Adipocyte (in vitro differentiated cells): Measurements from ENCODE around the gene AAK1.
"Not testable (repeated sequence)": the region's sequence is repeated elsewhere in the genome, so short reads cannot be mapped to it uniquely, and the experiment has no call there.

Experiments
- DNase-seq: peaks from one replicate; pipeline ENCODE4 v3.0.0-alpha.2; 2015; ENCODE audit warnings: low read depth
- H3K27me3 ChIP-seq: replicated peaks from 2 replicates; pipeline ENCODE4 v1.7.0; 2013; ENCODE audit warnings: mild to moderate bottlenecking, low read length, moderate library complexity; ENCODE audit not compliant: control insufficient read depth, insufficient read depth
- H3K36me3 ChIP-seq: 2 replicates; pipeline ENCODE4 v1.7.0; 2013; ENCODE audit warnings: low read length, mild to moderate bottlenecking, moderate library complexity; ENCODE audit not compliant: control insufficient read depth, insufficient read depth, severe bottlenecking
- H3K4me1 ChIP-seq: 2 replicates; pipeline ENCODE4 v1.7.0; 2013; ENCODE audit warnings: mild to moderate bottlenecking, low read length, moderate library complexity; ENCODE audit not compliant: control insufficient read depth, insufficient read depth
- H3K4me3 ChIP-seq: 2 replicates; pipeline ENCODE4 v1.7.0; 2013; ENCODE audit warnings: mild to moderate bottlenecking, low read length, moderate library complexity
- H3K9ac ChIP-seq: 2 replicates; pipeline ENCODE4 v1.7.0; 2013; ENCODE audit warnings: mild to moderate bottlenecking, low read length, moderate library complexity
- H3K9me3 ChIP-seq: 2 replicates; pipeline ENCODE4 v1.7.0; 2013; ENCODE audit warnings: mild to moderate bottlenecking, low read length, moderate library complexity; ENCODE audit not compliant: control insufficient read depth

Gene AAK1

GRCh38 chr2:69449906-69450305 is 193.6 kb downstream of the AAK1 start:
- Histone ChIP-seq H3K27me3 (no peaks in the 10 kb centered on the region), H3K9me3 (no peaks in the 10 kb centered on the region), H3K4me1 (peaks cover 23% of the 10 kb centered on the region), H3K4me3 (no peak overlapping the region), H3K9ac (no peak overlapping the region), H3K36me3 (no peaks in the 10 kb centered on the region)
- DNase-seq = peak; percentile 34

GRCh38 chr2:69443673-69444072 is 199.9 kb downstream of the AAK1 start:
- not testable (repeated sequence) for DNase-seq, H3K27me3 ChIP-seq, H3K9me3 ChIP-seq, H3K36me3 ChIP-seq, H3K9ac ChIP-seq, H3K4me3 ChIP-seq, H3K4me1 ChIP-seq

- DNase-seq, H3K27me3 ChIP-seq, H3K9me3 ChIP-seq, H3K9ac ChIP-seq, H3K4me3 ChIP-seq, H3K36me3 ChIP-seq: not testable (repeated sequence)
- H3K4me1 ChIP-seq = peaks cover 23% of the 10 kb centered on the region
Observed at GRCh38 chr2:69439499-69439898, 204.0 kb downstream of the AAK1 start.

GRCh38 chr2:69438580-69438979 is 205.0 kb downstream of the AAK1 start:
- Histone ChIP-seq H3K36me3 (no peaks in the 10 kb centered on the region), H3K27me3 (no peaks in the 10 kb centered on the region), H3K9me3 (no peaks in the 10 kb centered on the region), H3K9ac (no peak overlapping the region), H3K4me1 (peaks cover 23% of the 10 kb centered on the region), H3K4me3 (no peak overlapping the region)
- DNase-seq = no peak

- H3K9ac ChIP-seq = peak overlapping the region; percentile 97
- no peaks in the 10 kb centered on the region for H3K27me3 ChIP-seq
- H3K36me3 ChIP-seq = no peaks in the 10 kb centered on the region
- peak overlapping the region; percentile 86 for H3K4me3 ChIP-seq
- H3K4me1 ChIP-seq = peaks cover 23% of the 10 kb centered on the region
- no peaks in the 10 kb centered on the region for H3K9me3 ChIP-seq
- no peak for DNase-seq
Observed at GRCh38 chr2:69437751-69438154, 205.8 kb downstream of the AAK1 start.

GRCh38 chr2:69436938-69437750 is 206.4 kb downstream of the AAK1 start, which contains the start of gene NFU1:
Gene NFU1 (minus strand): TSS chr2:69437435. CDS start chr2:69437422, 13 bp downstream.
- H3K9ac ChIP-seq = peak within 1 kb of the TSS; percentile 97
- peaks cover 23% of the 10 kb centered on the region for H3K4me1 ChIP-seq
- no peaks in the 10 kb centered on the region for H3K36me3 ChIP-seq
- H3K9me3 ChIP-seq = no peaks in the 10 kb centered on the region
- H3K27me3 ChIP-seq = no peaks in the 10 kb centered on the region
- peak; percentile 98 for DNase-seq
- peak within 1 kb of the TSS; percentile 86 for H3K4me3 ChIP-seq

- Histone ChIP-seq H3K4me3 (peak overlapping the region; percentile 86), H3K9ac (peak overlapping the region; percentile 97), H3K36me3 (peaks cover 3% of the 10 kb centered on the region), H3K9me3 (no peaks in the 10 kb centered on the region), H3K27me3 (no peaks in the 10 kb centered on the region), H3K4me1 (peaks cover 26% of the 10 kb centered on the region)
- no peak for DNase-seq
Observed at GRCh38 chr2:69436596-69436937, 207.0 kb downstream of the AAK1 start.

- Histone ChIP-seq H3K36me3 (peaks cover 21% of the 10 kb centered on the region), H3K9me3 (no peaks in the 10 kb centered on the region), H3K9ac (no peak overlapping the region), H3K4me3 (no peak overlapping the region), H3K4me1 (peaks cover 29% of the 10 kb centered on the region), H3K27me3 (no peaks in the 10 kb centered on the region)
- DNase-seq = no peak
Observed at GRCh38 chr2:69434753-69435152, 208.8 kb downstream of the AAK1 start.

- Histone ChIP-seq H3K4me3 (no peak overlapping the region), H3K27me3 (no peaks in the 10 kb centered on the region), H3K4me1 (peaks cover 23% of the 10 kb centered on the region), H3K9ac (peak overlapping the region; percentile 70), H3K9me3 (no peaks in the 10 kb centered on the region), H3K36me3 (peaks cover 43% of the 10 kb centered on the region)
- DNase-seq = no peak
Observed at GRCh38 chr2:69429491-69430183, 213.9 kb downstream of the AAK1 start.

GRCh38 chr2:69428981-69429380 is 214.6 kb downstream of the AAK1 start:
- Histone ChIP-seq H3K9ac (peak overlapping the region; percentile 70), H3K36me3 (peaks cover 47% of the 10 kb centered on the region), H3K4me3 (no peak overlapping the region), H3K4me1 (peaks cover 23% of the 10 kb centered on the region), H3K27me3 (no peaks in the 10 kb centered on the region), H3K9me3 (no peaks in the 10 kb centered on the region)
- DNase-seq = no peak

GRCh38 chr2:69424419-69424818 is 219.1 kb downstream of the AAK1 start:
- Histone ChIP-seq H3K4me3 (no peak overlapping the region), H3K9ac (no peak overlapping the region), H3K9me3 (no peaks in the 10 kb centered on the region), H3K27me3 (no peaks in the 10 kb centered on the region), H3K4me1 (peaks cover 16% of the 10 kb centered on the region), H3K36me3 (peaks cover 50% of the 10 kb centered on the region)
- DNase-seq = no peak
